ENCODE measurements around the gene DIP2B.

DIP2B gene

GRCh38 chr12:50614167-50614759 lies 109.5 kb downstream of the DIP2B start:
- DNase-seq, result no peak

- no peak for DNase-seq
Observed at GRCh38 chr12:50615145-50615906, 110.5 kb downstream of the DIP2B start.

- DNase-seq, result no peak
Observed at GRCh38 chr12:50615907-50616296, 111.1 kb downstream of the DIP2B start.

- no peak for DNase-seq
Observed at GRCh38 chr12:50617657-50618056, 112.9 kb downstream of the DIP2B start.

GRCh38 chr12:50618864-50619609 lies 114.3 kb downstream of the DIP2B start:
- no peak for DNase-seq

GRCh38 chr12:50619610-50619958 lies 114.8 kb downstream of the DIP2B start:
- no peak for DNase-seq

GRCh38 chr12:50620109-50620977 lies 115.6 kb downstream of the DIP2B start:
- no peak for DNase-seq

- DNase-seq, result no peak
Observed at GRCh38 chr12:50620978-50621360, 116.2 kb downstream of the DIP2B start.

- no peak for DNase-seq
Observed at GRCh38 chr12:50621399-50622300, 116.9 kb downstream of the DIP2B start.

- DNase-seq, result no peak
Observed at GRCh38 chr12:50625029-50625925, 120.5 kb downstream of the DIP2B start.

GRCh38 chr12:50626026-50626425 lies 121.2 kb downstream of the DIP2B start:
- no peak for DNase-seq

GRCh38 chr12:50627491-50627890 lies 122.7 kb downstream of the DIP2B start:
- DNase-seq, result no peak

- no peak for DNase-seq
Observed at GRCh38 chr12:50628394-50628793, 123.6 kb downstream of the DIP2B start.

- no peak for DNase-seq
Observed at GRCh38 chr12:50633955-50634354, 129.2 kb downstream of the DIP2B start.

- no peak for DNase-seq
Observed at GRCh38 chr12:50634379-50634778, 129.6 kb downstream of the DIP2B start.

- no peak for DNase-seq
Observed at GRCh38 chr12:50635364-50635763, 130.6 kb downstream of the DIP2B start.

- DNase-seq, result no peak
Observed at GRCh38 chr12:50635857-50636256, 131.1 kb downstream of the DIP2B start.

- no peak for DNase-seq
Observed at GRCh38 chr12:50636505-50636904, 131.7 kb downstream of the DIP2B start.

- DNase-seq, result no peak
Observed at GRCh38 chr12:50637870-50638481, 133.2 kb downstream of the DIP2B start.

GRCh38 chr12:50638482-50638880 lies 133.7 kb downstream of the DIP2B start:
- no peak for DNase-seq

- no peak for DNase-seq
Observed at GRCh38 chr12:50639721-50640120, 134.9 kb downstream of the DIP2B start.
